OCI-LY7 (cell line): ENCODE measurements around the gene CEP72.

Experiments
- EZH2phosphoT487 ChIP-seq: fragments of 200-600 bp; sonication (generic); IDR thresholded peaks from 2 replicates; pipeline ENCODE4 v1.6.1; 2018; ENCODE audit warnings: low read depth, borderline replicate concordance, mild to moderate bottlenecking, mixed run types, antibody characterized with exemption, low read length, moderate library complexity, mixed read lengths
- TF ChIP-seq, protein P1 (sequence below): fragments of 200-600 bp; sonication (generic); conservative IDR thresholded peaks from 2 replicates; pipeline ENCODE4 v1.5.1; 2014; ENCODE audit warnings: mild to moderate bottlenecking, antibody characterized with exemption, low read length, moderate library complexity, mixed read lengths

- TF ChIP-seq, protein P1, sequence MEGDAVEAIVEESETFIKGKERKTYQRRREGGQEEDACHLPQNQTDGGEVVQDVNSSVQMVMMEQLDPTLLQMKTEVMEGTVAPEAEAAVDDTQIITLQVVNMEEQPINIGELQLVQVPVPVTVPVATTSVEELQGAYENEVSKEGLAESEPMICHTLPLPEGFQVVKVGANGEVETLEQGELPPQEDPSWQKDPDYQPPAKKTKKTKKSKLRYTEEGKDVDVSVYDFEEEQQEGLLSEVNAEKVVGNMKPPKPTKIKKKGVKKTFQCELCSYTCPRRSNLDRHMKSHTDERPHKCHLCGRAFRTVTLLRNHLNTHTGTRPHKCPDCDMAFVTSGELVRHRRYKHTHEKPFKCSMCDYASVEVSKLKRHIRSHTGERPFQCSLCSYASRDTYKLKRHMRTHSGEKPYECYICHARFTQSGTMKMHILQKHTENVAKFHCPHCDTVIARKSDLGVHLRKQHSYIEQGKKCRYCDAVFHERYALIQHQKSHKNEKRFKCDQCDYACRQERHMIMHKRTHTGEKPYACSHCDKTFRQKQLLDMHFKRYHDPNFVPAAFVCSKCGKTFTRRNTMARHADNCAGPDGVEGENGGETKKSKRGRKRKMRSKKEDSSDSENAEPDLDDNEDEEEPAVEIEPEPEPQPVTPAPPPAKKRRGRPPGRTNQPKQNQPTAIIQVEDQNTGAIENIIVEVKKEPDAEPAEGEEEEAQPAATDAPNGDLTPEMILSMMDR: no peak
- no peak for TF ChIP-seq EZH2phosphoT487
Measured at GRCh38 chr5:664994-665360, 52.8 kb downstream of the CEP72 start.
